T-helper 2 cell treated with Interferon-gamma antibody and Interleukin-4, amounts not matched to agents 100 ng/mL and 5 ng/mL, for 36 hours (primary cell): ENCODE data around the gene FAM219B. TPM values are rescaled to one million over a fixed set of nuclear protein-coding genes. Genes with fewer than 3 reads are reported as not detected.

Experiments
- intact Hi-C: fragments of 100-400 bp; cut with micrococcal nuclease; formaldehyde crosslinking; loops from one replicate; pipeline ENCODE4 v1.15.1; 2023
- total RNA-seq: library from RNA; stranded (reverse); gene quantifications from 2 replicates; pipeline ENCODE4 v1.2.3, GENCODE V29; 2022

Gene FAM219B
- total RNA-seq, 1 donor from 2014 or later = 86.5 TPM

DNA sequence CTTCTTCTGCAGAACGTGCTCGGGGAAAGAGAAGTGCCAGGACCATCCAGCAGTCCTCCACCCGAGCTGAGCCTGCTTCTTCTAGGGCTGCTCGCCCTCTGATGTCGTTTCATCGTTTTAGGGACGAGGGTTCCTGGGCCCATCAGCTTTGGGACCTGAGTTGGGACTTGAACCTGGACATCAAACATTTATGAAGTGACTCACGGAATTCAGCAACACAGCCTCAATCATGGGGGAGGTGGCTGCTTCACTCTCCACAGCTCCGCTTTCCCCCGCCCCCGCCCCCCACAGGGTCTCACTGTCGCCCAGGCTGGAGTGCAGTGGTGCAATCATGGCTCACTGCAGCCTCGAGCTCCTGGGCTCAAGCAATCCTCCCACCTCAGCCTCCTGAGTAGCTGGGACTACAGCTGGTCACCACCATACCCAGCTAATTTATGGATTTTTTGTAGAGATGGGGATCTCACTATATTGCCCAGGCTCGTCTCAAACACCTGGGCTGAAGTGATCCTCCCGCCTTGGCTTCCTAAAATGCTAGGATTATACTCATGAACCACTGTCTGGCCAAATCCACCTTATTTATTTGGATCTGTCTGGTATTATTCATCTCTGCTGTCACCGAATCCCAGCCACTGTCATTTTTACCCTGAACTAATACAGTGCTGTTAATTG lies 32.8 kb downstream of the FAM219B start:
- intact Hi-C loops = loop anchor here (1.0 to 5.0 kb wide), 5 partner anchors 16 to 332 kb away; partner anchors contain the start of genes ARID3B, COX5A, FAM219B and MPI

DNA sequence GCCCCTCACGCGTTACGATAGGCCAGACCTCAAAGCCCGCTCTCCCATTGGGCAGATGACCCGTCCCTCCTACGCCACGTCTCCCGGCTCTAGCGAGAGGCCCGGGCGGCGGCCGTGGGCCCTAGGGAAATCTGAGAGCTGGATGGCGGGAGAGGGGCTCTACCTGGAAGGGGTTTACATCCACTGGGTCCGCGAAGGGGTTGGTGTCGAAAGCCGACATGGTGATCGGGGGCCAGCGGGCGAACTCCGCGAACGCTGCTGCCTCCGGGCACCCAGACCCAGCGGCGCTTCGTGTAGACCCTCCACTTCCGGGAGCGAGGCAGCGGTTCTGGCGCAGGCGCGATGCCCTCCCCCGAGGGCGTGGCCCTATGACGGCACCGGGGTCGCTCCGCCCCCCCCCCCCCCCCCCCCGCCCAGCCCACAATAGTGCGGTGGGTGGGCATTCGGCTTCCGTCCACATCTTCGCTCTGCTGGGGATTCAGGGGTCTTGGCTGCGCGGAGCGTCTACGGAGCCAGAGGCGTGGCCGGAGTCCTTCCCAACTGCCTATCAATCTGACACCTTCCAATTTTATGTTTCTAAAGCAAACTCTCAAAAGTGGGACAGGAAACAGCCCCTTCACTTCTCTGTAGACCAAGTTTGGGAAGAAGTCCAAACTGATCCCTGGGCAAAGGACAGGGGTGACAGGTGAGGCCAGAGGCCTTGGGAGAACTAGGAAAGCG lies 33.5 kb downstream of the FAM219B start, which contains the start of gene SCAMP2:
Gene SCAMP2, minus strand, starts transcription at position 330 of the 720 bp plus-strand sequence. Its CDS starts 110 bp downstream, at position 220.
- intact Hi-C loops = loop anchor here (1.0 to 5.0 kb wide), 5 partner anchors 17 to 331 kb away; partner anchors contain the start of genes ARID3B, COX5A, FAM219B and MPI

- intact Hi-C loops = loop anchor here (1.0 to 5.0 kb wide), 5 partner anchors 18 to 330 kb away; partner anchors contain the start of genes ARID3B, COX5A, FAM219B and MPI
Observed at GRCh38 chr15:74872702-74873035, 34.0 kb downstream of the FAM219B start.

DNA sequence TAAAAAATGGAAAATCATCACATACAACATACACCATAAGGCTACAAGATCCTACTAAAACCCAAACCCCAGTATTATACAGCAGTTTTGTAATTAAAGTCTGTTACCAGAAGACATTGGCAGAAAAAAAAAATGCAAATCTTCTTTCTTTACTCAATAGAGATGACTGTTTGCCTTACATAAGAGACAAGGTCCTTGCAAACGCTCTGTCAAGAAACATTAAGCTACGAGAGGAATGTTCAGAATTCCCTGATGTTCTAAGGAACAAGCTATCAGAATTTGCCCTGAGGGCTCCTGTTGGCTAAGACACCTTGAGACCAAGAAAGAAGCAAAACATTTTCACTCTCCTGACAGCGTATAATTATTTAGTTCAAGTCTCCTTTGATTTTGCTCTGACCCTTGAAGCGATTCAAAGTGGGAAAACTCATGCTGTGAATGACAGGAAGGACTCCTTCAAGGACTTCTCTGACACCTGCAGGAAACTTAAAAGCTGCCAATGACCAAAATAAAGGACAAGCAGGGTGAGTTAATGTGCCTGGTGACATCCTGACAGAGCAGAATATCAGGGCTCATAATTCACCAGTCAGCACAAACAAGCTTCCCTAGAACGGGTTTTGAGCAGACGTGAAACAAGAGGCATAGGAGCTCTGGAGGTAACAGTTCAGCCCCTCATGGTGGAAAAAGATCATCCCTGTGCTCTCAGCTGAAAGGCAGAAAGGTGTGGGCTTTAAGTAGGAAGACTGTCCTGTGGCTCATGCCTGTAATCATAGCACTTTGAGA lies 36.0 kb downstream of the FAM219B start:
- intact Hi-C loops = loop anchor here (1.0 to 5.0 kb wide), 3 partner anchors 27 to 328 kb away; partner anchors contain the start of genes ARID3B, FAM219B and ULK3

DNA sequence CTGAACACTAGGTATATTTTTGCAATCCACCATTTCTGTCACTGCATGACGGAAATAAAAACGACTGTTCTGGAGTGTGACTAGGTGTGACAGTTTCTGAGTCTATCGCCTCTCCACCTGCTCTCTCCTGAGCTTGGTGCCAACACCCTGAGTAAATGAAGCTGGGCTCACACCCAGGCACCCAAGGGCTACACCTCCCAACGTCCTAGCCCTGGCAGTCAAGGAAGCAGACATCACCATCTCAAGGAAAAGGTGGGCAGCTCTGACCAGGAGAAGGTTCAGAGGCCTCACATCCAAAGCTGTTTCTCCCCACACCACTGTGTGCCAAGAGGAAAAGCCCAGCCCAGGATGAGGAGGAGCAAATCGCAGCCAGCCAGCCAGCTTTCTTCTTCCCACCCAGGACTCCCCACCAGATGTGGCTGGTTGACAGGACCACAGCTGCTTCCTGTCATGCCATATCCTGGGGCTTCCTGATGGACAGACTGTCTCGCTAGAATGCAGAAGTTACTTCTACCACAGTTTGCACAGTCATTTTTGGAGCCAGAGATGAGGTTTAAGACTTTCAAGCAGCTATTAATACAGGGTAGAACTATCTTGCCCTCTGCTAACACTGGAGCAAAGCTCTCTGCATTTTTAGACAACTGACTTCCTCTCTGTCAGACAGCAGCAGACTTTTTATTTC lies 36.8 kb downstream of the FAM219B start:
- intact Hi-C loops = loop anchor here (1.0 to 5.0 kb wide), 3 partner anchors 27 to 328 kb away; partner anchors contain the start of genes ARID3B, FAM219B and ULK3

DNA sequence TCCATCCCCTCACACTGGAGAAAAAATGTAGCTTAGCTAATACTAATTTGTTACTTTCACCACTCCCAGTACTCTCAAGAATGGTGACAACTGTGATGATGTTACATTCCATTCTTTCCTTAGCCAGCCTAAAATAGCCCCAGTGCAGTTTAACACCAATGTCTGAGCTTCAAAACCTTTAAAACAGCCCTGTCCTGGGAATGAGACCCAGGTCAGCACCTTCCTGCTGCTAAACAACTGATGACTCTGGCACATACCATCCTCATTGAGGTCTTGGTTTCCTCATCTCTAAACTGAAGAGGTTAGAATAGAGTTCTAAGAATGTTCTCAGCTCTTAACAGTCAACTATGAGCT lies 37.3 kb downstream of the FAM219B start:
- intact Hi-C loops = no loop called here

GRCh38 chr15:74868059-74868458 lies 38.6 kb downstream of the FAM219B start:
- intact Hi-C loops = no loop called here

GRCh38 chr15:74867466-74868038 lies 39.1 kb downstream of the FAM219B start:
- intact Hi-C loops = no loop called here

- intact Hi-C loops = no loop called here
Observed at GRCh38 chr15:74866090-74866489, 40.6 kb downstream of the FAM219B start.

DNA sequence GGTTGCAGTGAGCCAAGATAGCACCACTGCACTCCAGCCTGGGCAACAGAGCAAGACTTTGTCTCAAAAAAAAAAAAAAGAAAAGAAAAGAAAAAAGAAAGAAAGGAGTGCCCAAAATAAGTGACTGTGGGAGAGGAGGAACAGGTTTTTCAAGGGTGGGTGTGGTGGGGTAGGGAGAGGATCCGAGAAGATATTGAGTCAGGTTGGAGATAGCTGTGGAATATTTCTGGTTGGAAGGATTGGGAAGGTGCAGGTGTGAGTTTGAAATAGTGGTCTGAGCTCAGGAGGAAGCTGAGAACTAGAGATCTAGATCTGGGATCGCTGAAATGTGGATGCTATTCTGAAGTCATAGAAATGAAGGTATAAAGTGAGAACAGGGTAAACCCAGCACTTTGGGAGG lies 41.3 kb downstream of the FAM219B start:
- intact Hi-C loops = no loop called here

DNA sequence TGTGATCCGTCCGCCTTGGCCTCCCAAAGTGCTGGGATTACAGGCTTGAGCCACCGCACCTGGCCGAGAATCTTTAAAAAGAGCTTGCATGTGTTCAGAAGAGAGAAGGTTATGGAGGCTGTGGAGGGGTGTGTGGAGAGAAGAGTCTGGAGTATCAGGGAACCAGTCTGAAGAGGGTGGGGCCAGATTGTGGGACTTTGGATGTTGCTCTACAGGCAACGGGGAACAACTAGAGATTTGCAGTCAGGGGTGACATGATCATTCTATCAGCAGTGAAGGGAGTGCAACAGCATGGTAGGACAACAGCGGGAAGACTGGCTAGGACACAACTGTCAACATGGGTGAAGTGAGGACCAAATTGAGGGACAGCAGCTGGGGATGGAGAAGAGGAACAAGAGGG lies 42.4 kb downstream of the FAM219B start:
- intact Hi-C loops = no loop called here

DNA sequence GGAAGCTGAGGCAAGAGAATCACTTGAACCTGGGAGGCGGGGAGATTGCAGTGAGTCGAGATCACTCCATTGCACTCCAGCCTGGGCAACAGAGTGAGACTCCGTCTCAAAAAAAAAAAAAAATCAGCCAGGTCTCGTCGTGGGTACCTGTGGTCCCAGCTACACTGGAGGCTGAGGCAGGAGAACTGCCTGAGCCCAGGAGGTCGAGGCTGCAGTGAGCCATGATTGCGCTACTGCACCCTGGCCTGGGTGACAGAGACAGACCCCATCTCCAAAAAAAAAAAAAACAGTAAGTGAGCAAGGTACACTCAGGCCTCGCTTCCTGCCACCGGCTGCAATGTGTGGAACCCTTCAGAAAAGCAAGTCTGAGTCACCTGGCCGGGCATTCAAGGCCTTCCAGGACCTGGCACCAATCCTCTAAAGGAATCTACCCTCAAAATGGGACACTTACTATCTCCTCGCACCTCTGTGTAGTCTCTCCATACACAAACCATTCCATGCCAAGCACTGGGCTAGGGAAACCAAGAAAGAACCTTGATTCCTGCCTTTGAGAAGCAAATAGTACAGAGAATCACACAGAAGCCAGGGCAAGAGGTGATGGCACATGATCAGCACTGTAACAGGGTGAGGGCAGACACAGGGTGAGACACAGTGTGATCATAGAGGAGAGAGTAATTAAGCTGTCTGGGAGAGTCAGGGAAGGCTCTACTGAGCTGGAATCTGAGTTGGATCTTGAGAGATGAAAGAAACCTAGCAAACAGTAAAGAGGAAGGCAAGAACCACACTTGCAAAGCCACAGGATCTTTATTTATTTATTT lies 43.2 kb downstream of the FAM219B start:
- intact Hi-C loops = no loop called here

- intact Hi-C loops = no loop called here
Observed at GRCh38 chr15:74858369-74858740, 48.3 kb downstream of the FAM219B start.

DNA sequence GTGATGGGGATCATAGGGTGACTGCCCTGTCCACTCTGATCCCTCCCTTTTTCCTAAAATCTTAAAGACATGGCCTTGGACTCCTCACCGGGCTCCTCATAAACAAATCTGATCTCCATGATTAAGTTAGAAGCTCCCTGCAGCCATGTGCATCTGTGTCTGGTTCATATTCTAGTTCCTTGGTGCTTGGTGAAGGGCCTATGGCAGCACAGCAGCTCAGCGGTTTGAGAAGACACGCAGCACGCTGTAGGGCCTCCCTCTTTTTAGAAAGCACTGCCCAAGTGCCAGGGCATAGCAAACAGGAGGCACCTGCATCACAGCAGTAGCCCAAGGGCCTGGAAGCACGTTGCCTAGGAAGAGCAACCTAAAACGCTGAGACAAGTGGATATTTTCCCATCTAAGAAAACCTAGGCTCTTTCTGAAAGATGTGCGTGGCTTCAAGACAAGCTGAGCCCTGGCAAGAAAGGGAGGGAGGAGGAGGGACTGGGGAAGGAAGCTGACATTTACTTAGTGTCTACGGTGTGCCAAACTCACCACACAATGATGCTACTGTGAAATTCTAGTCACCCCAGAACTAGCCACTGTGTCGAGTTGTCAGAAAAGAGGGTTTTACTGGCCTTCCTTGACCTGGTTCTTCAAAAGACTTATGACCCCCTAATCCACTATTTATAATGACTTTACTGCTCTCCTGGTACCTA lies 48.8 kb downstream of the FAM219B start:
- intact Hi-C loops = no loop called here

GRCh38 chr15:74857082-74857655 lies 49.5 kb downstream of the FAM219B start:
- intact Hi-C loops = no loop called here

- intact Hi-C loops = no loop called here
Observed at GRCh38 chr15:74856537-74856936, 50.1 kb downstream of the FAM219B start.

DNA sequence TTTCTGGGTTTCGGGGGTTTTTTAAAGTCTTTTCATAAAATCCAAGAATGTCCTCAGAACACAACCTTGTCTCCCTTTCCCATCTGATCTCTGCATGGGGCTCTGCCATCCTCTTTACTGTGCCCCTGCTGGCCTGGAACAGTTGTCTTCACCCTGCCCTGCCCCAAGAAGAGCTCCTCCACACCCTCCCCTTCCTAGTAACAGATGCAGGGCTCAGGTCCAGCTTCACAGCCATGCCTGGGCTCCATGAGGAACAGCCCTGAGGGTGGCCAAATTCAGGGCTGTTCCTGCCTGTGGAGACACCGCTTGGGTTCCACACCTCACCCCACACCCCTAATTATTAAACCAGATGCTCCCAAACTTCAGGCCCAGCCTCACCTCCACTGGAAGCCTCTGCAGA lies 50.8 kb downstream of the FAM219B start:
- intact Hi-C loops = no loop called here

DNA sequence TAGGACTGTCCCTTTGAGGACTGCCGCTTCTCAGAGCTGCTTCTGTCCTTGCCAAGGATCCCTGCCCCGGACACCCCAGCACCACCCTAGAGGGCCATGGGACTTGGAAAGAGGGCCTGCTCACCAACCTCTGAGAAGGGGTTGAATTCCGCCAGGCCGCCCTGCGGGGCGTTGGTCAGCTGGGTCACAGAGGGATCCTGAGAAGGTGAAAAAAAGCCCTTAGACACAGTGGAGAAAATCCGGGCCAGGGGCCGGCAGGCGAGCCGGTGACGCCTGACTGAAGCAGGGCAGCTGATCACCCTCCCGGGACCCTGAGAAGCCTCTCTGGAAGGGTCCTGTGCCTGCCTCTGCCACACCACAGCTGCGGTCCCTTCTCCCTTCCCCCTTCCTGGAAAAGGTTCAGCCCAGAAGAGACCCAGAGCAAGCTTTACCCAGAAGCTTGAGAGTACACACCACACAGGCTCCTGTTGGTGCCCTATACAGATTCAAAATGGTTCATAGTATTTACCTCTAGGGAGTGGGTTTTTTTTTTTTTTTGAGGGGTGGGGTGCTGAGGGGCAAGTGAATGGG lies 52.1 kb downstream of the FAM219B start:
- intact Hi-C loops = no loop called here

DNA sequence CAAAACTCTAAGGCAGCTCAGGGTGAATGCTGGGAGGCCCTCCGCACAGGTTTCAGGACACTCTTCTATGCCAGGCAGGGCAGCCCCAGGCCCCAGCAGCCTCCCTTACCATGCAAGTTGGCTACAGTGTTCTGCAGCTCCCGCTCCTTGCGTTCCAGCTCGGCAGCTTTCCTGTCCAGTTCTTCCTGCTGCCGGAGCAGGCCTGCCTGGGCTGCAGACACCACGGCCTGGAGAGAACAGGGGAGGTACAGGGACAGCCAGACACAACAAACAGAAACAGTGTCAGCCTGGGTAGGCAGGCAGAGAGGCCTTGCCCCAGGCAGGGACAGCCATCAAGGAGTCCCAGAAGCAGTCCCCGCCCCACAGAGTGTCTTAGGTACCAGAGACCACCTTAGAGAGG lies 54.7 kb downstream of the FAM219B start:
- intact Hi-C loops = no loop called here
